MM.1S (cell line): ENCODE measurements around the gene CCDC146.

Experiments used
- EZH2 ChIP-seq: fragments of 300-600 bp; sonication (generic); optimal IDR thresholded peaks from 2 replicates; pipeline ENCODE3; 2017; ENCODE audit warnings: low read depth, mild to moderate bottlenecking, antibody characterized with exemption, low read length, mixed read lengths
- EZH2phosphoT487 ChIP-seq: fragments of 300-600 bp; sonication (generic); IDR thresholded peaks from 2 replicates; pipeline ENCODE4 v1.6.1; 2018; ENCODE audit warnings: antibody characterized with exemption, low read length
- TF ChIP-seq, protein P1 (sequence below): fragments of 300-600 bp; sonication (generic); IDR thresholded peaks from 2 replicates; pipeline ENCODE4 v1.5.1; 2016; ENCODE audit warnings: antibody characterized with exemption, low read length, mixed read lengths

DNA sequence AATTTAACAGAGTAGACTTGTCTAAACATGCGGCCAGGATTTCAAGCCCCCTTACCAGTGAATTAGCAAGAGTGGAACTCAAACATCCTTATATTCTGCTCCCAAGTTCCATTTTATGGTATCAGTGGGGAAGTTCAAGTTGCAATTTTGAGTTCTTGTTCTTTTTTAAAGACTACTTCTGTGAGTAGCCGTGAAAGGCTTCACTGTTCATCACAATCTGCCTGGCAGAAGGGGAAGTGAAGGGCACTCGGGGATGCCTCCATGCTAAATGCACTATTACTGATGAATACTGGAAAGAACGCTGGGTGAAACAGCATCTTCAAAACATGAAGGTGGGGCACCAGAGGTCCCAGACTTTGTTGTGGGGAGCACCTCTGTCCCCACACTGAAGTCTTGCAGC lies 99.7 kb downstream of the CCDC146 start:
- TF ChIP-seq EZH2 (no peak), EZH2phosphoT487 (no peak)
- TF ChIP-seq, protein P1, sequence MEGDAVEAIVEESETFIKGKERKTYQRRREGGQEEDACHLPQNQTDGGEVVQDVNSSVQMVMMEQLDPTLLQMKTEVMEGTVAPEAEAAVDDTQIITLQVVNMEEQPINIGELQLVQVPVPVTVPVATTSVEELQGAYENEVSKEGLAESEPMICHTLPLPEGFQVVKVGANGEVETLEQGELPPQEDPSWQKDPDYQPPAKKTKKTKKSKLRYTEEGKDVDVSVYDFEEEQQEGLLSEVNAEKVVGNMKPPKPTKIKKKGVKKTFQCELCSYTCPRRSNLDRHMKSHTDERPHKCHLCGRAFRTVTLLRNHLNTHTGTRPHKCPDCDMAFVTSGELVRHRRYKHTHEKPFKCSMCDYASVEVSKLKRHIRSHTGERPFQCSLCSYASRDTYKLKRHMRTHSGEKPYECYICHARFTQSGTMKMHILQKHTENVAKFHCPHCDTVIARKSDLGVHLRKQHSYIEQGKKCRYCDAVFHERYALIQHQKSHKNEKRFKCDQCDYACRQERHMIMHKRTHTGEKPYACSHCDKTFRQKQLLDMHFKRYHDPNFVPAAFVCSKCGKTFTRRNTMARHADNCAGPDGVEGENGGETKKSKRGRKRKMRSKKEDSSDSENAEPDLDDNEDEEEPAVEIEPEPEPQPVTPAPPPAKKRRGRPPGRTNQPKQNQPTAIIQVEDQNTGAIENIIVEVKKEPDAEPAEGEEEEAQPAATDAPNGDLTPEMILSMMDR: no peak
